Activated T-helper 1 cell treated with anti-CD3 and anti-CD28 coated beads, Interleukin-12 subunit alpha, Interleukin-12 subunit beta, Interleukin-2, Interleukin-4 antibody, amounts not matched to agents 30 ng/mL and 10 ng/mL and 1 ng/mL, durations not matched to agents 14 hours and 24 hours and 36 hours (primary cell): Measurements from ENCODE around the gene GINS1. TPM values are rescaled to one million over a fixed set of nuclear protein-coding genes. Genes with fewer than 3 reads are reported as not detected.
"Not testable (repeated sequence)": the region's sequence is repeated elsewhere in the genome, so short reads cannot be mapped to it uniquely, and the experiment has no call there.

Experiments
- DNase-seq: peaks from one replicate; pipeline ENCODE4 v3.0.0; 2021; ENCODE audit warnings: low spot score
- H3K27ac Mint-ChIP-seq: one replicate; pipeline ENCODE4 v1.8.0; 2021; ENCODE audit warnings: mild to moderate bottlenecking, mixed read lengths
- H3K27me3 Mint-ChIP-seq: one replicate; pipeline ENCODE4 v1.8.0; 2022; ENCODE audit warnings: mild to moderate bottlenecking, moderate library complexity, mixed read lengths; ENCODE audit not compliant: insufficient read depth
- H3K36me3 Mint-ChIP-seq: one replicate; pipeline ENCODE4 v1.8.0; 2021; ENCODE audit warnings: low read depth, mixed read lengths
- H3K4me1 Mint-ChIP-seq: one replicate; pipeline ENCODE4 v1.8.0; 2021; ENCODE audit warnings: low read depth, mixed read lengths
- H3K4me3 Mint-ChIP-seq: one replicate; pipeline ENCODE4 v1.8.0; 2021; ENCODE audit warnings: mild to moderate bottlenecking, moderate library complexity, mixed read lengths
- H3K9me3 Mint-ChIP-seq: one replicate; pipeline ENCODE4 v1.8.0; 2021; ENCODE audit warnings: mixed read lengths
- intact Hi-C: fragments of 100-400 bp; cut with micrococcal nuclease; formaldehyde crosslinking; loops from one replicate; pipeline ENCODE4 v1.15.1; 2024
- total RNA-seq: library from RNA; stranded (reverse); gene quantifications from 2 replicates; pipeline ENCODE4 v1.2.3, GENCODE V29; 2022

The GINS1 gene
- total RNA-seq, 1 donor from 2014 or later, result 39.6 TPM

GRCh38 chr20:25464501-25465242 lies 57.2 kb downstream of the GINS1 start:
- no peak overlapping the region for H3K27ac Mint-ChIP-seq
- no peaks in the 10 kb centered on the region for H3K4me1 Mint-ChIP-seq
- H3K27me3 Mint-ChIP-seq, result no peaks in the 10 kb centered on the region

DNA sequence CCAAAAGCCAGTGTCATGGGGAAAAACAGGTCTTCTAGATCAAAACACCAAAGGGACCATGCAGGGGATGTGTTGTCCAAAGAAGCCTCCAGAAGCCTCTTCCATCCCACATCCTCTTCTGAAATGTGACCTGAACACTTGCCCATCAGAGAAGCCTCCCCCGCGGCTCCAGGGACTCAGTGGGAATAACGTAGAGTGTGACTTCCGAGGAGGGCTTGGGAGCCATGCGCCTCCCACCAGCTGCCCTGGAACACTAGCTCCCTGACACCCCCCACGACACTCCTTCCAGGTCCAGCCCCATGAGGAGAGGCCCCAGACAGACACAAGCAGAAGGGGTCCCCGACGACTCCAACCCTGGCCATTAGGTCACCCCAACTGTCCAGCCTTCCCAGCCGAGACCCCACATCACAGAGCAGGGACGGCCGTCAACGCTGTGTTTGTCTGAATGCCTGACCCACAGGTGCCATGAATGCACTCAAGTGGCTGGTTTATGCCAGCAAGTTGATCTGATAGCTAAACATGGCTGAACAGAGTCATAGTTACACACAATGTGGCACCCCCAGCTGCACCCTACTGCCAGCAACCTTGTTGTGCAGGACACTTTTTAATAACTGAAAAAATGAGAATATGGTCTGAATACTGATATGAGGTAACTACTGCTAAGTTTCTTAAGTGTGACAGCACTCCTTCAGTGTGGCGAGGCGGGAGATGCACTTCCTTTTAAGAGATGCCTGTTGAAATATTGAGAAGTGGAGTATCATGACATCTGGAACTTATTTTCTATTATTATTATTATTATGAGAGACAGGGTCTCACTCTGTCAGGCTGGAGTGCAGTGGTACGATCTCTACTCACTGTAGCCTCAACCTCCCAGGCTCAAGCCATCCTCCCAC lies 58.0 kb downstream of the GINS1 start:
- Mint-ChIP-seq H3K27me3 (no peaks in the 10 kb centered on the region), H3K36me3 (no peaks in the 10 kb centered on the region), H3K4me3 (no peak overlapping the region), H3K9me3 (no peaks in the 10 kb centered on the region), H3K27ac (no peak overlapping the region), H3K4me1 (no peaks in the 10 kb centered on the region)
- intact Hi-C loops, result no loop called here
- no peak for DNase-seq

More at GRCh38 chr20:25464501-25465242, 57.2 kb downstream of the GINS1 start:
- intact Hi-C loops, result no loop called here
- DNase-seq, result no peak
- Mint-ChIP-seq H3K4me3 (no peak overlapping the region), H3K36me3 (no peaks in the 10 kb centered on the region), H3K9me3 (no peaks in the 10 kb centered on the region)

GRCh38 chr20:25466846-25467245 lies 59.4 kb downstream of the GINS1 start:
- Mint-ChIP-seq H3K27me3 (peaks cover 2% of the 10 kb centered on the region), H3K27ac (no peak overlapping the region), H3K9me3 (no peaks in the 10 kb centered on the region), H3K4me3 (no peak overlapping the region), H3K4me1 (no peaks in the 10 kb centered on the region), H3K36me3 (no peaks in the 10 kb centered on the region)
- intact Hi-C loops, result no loop called here
- DNase-seq, result no peak

DNA sequence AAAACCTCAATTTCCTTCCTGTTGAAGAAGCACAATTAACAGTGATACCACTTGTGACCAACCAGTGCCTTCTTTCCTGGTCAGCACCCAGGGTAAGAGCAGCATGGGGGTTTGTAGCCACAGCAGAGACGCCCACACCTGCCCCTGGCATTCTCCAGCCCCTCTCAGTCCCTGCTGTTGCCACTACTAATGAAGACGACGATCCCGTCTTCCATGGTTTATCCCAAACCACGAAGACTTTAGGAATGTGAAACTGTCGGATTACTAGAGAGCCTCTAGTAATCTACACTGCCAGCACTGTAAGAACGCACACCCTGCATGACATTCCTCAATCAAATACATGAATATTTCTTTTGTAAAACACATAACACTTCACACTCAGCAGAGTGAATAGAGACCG lies 60.0 kb downstream of the GINS1 start:
- peaks cover 2% of the 10 kb centered on the region for H3K27me3 Mint-ChIP-seq
- no peaks in the 10 kb centered on the region for H3K36me3 Mint-ChIP-seq
- H3K4me3 Mint-ChIP-seq, result no peak overlapping the region
- H3K9me3 Mint-ChIP-seq, result no peaks in the 10 kb centered on the region
- intact Hi-C loops, result no loop called here
- DNase-seq, result no peak
- no peak overlapping the region for H3K27ac Mint-ChIP-seq
- H3K4me1 Mint-ChIP-seq, result no peaks in the 10 kb centered on the region

DNA sequence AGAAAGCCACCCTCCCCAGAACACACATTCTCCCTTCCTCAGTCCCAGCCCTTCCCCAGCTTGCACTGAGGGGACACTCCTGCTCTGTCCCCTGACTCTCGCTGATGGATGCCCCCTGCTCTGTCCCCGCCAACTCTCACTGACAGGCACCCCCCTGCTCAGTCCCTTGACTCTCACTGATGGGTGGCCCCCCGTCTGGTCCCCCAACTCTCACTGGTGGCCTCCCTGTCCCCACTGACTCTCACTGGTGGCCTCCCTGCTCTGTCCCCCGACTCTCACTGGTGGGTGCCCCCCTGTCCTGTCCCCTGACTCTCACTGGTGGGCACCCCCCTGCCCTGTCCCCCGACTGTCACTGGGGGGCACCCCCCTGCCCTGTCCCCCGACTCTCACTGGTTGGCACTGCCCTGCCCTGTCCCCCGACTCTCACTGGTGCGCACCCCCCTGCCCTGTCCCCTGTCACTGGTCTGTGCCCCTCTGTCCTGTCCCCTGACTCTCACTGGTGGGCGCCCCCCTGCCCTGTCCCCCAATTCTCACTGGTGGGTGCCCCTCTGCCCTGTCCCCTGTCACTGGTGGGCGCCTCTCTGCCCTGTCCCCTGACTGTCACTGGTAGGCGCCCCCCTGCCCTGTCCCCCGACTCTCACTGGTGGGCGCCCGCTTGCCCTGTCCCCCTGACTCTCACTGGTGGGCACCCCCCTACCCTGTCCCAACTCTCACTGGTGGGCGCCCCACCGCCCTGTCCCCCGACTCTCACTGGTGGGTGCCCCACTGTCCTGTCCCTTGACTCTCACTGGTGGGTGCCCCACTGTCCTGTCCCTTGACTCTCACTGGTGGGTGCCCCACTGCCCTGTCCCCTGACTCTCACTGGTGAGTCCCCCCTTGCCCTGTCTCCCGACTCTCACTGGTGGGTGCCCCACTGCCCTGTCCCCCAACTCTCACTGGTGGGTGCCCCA lies 60.9 kb downstream of the GINS1 start:
- H3K4me3 Mint-ChIP-seq, result no peak overlapping the region
- no peak overlapping the region for H3K27ac Mint-ChIP-seq
- H3K27me3 Mint-ChIP-seq, result peaks cover 2% of the 10 kb centered on the region
- no peak for DNase-seq
- intact Hi-C loops, result no loop called here
- H3K4me1 Mint-ChIP-seq, result no peaks in the 10 kb centered on the region
- H3K9me3 Mint-ChIP-seq, result no peaks in the 10 kb centered on the region
- H3K36me3 Mint-ChIP-seq, result no peaks in the 10 kb centered on the region

- Mint-ChIP-seq H3K4me1 (no peaks in the 10 kb centered on the region), H3K27ac (no peak overlapping the region), H3K27me3 (peaks cover 2% of the 10 kb centered on the region), H3K36me3 (no peaks in the 10 kb centered on the region), H3K4me3 (no peak overlapping the region), H3K9me3 (no peaks in the 10 kb centered on the region)
- intact Hi-C loops, result no loop called here
- DNase-seq, result no peak
These were observed 62.1 kb downstream of the GINS1 start for GRCh38 chr20:25469558-25469957.

DNA sequence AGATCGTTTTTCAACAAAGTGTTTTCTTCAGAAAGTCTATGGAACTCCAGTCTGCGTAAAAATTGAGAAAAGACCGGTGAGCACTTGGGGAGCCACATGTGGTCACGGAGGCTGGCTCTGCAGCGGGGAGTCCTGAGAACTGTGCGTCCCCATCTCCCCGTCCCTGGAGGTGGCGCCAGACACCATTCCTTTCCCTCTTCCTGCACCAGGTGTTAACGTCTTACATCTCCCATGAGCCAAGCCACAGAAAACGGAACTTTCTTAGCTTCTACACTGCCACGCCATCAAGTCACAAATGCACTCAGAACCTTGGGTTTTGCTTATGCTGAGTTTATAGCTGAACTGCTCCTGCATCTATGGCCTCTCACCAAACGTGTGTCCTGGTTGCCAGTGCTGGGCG lies 62.6 kb downstream of the GINS1 start:
- Mint-ChIP-seq H3K4me3 (no peak overlapping the region), H3K9me3 (no peaks in the 10 kb centered on the region), H3K36me3 (no peaks in the 10 kb centered on the region), H3K27ac (no peak overlapping the region), H3K4me1 (no peaks in the 10 kb centered on the region), H3K27me3 (peaks cover 2% of the 10 kb centered on the region)
- DNase-seq, result no peak
- intact Hi-C loops, result no loop called here

DNA sequence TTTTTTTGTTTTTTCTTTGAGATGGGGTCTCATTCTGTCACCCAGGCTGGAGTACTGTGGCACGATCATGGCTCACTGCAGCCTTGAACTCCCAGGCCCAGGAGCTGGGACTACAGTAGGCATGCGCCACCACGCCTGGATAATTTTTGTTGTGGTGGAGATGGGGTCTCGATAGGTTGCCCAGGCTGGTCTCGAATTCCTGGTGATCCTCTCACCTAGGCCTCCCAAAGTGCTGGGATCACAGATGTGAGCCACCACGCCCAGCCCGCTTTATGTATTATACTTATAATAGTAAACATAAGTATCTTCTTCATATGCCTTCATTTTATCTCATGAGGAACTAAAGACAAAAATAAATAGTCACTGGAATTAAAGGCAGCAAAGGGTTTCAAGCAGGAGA lies 63.5 kb downstream of the GINS1 start:
- Mint-ChIP-seq H3K4me3 (no peak overlapping the region), H3K36me3 (no peaks in the 10 kb centered on the region)
- intact Hi-C loops, result no loop called here

GRCh38 chr20:25473297-25473696 lies 65.8 kb downstream of the GINS1 start:
- H3K27ac Mint-ChIP-seq, H3K36me3 Mint-ChIP-seq, H3K9me3 Mint-ChIP-seq, H3K4me3 Mint-ChIP-seq, intact Hi-C loops, H3K4me1 Mint-ChIP-seq, H3K27me3 Mint-ChIP-seq, DNase-seq: not testable (repeated sequence)

More for the DNA sequence above, 63.5 kb downstream of the GINS1 start:
- H3K27me3 Mint-ChIP-seq, result peaks cover 2% of the 10 kb centered on the region
- no peaks in the 10 kb centered on the region for H3K9me3 Mint-ChIP-seq
- no peaks in the 10 kb centered on the region for H3K4me1 Mint-ChIP-seq
- no peak overlapping the region for H3K27ac Mint-ChIP-seq
- no peak for DNase-seq

DNA sequence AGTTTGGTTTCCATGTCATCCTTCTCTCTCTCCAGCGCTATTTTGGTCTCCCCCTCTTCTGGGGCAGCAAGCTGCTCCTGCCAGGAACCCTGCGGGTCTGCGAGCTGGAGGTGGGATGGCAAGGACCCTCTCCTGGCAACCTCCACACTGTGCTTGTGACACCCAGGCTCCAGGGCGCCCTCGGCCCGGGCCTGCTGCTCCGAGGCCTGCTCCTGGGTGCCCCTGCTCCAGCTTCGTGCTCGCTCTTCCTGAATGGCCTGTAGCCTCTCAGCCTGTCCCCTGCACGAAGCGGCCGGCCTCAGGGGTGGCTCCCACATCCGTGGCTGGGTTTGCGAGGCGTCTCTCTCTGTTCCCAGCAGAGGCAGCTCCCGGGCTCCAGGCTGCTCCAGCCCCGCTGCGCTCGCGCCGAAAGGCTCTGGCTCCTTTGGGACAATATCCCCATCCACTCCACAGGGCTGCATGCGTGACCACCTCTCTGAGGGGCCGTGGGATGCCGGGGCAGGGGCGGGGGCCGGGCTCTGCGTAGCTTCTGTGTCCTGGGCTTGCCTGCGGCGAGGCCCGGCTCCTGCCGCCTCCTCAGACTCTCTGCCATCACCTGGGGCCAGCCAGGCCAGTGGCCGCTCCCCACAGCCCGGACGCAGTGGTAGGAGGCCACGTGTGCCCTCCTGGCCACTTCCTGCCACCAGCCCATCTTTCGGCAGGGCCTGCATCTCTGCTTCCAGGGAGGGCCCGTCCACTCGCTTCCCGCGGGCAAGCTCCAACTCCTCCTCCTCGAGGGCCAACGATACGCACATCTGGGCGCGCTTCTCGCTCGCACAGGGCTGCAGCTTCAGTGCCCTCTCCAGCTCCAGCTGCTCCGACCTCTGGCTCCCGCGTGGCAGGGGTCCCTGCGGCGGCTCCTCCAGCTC lies 68.9 kb downstream of the GINS1 start:
- Mint-ChIP-seq H3K4me1 (no peaks in the 10 kb centered on the region), H3K36me3 (no peaks in the 10 kb centered on the region), H3K27ac (no peak overlapping the region), H3K4me3 (no peak overlapping the region), H3K27me3 (no peaks in the 10 kb centered on the region), H3K9me3 (no peaks in the 10 kb centered on the region)
- no peak for DNase-seq
- intact Hi-C loops, result no loop called here

DNA sequence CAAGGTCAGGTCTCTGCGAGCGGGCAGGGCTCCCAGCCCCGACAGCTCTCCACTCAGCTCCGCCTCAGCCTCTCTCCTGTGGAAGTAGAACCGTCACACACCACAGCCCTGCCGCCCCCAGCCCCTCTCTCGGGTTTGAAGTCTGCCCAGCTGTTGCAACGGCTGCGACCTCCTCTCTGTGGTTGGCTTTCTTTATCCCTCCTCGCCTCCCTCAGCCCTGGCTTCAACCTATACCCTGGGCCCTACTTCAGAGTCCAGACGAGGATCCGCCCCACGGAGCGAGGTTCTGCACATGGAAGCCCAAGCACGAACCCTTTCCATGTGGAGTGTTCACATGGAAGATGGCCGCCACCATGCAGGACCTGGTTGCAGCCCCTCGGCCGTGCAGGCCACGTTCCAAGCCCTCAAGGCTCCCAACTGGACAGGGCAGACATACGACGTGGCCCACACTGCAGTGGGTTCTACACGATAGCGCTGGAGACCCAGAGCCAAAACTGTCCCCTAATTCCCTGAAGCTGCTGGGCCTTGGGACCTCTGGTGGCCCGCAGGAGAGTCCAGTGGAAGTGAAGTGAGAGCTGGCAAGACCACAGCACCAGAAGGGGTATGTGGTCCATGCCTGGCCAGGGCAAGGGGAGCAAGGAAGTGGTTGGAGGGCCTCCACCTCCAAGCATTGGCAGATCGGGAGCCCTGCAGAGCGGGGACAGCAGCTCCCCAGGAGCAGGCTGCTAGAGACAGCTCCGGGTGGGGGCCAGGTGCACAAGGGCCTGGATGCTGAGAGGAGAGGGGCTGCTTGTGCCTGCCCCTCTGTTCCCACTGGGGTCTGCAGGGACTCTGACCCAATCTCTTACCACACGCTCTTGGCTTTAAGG lies 69.8 kb downstream of the GINS1 start:
- intact Hi-C loops, result no loop called here

More for the DNA sequence above, 69.8 kb downstream of the GINS1 start:
- Mint-ChIP-seq H3K4me1 (no peaks in the 10 kb centered on the region), H3K9me3 (no peaks in the 10 kb centered on the region), H3K4me3 (no peak overlapping the region), H3K27ac (no peak overlapping the region), H3K27me3 (no peaks in the 10 kb centered on the region), H3K36me3 (no peaks in the 10 kb centered on the region)
- DNase-seq, result no peak
